Measurements from ENCODE around the gene GATA3.

Gene GATA3

DNA sequence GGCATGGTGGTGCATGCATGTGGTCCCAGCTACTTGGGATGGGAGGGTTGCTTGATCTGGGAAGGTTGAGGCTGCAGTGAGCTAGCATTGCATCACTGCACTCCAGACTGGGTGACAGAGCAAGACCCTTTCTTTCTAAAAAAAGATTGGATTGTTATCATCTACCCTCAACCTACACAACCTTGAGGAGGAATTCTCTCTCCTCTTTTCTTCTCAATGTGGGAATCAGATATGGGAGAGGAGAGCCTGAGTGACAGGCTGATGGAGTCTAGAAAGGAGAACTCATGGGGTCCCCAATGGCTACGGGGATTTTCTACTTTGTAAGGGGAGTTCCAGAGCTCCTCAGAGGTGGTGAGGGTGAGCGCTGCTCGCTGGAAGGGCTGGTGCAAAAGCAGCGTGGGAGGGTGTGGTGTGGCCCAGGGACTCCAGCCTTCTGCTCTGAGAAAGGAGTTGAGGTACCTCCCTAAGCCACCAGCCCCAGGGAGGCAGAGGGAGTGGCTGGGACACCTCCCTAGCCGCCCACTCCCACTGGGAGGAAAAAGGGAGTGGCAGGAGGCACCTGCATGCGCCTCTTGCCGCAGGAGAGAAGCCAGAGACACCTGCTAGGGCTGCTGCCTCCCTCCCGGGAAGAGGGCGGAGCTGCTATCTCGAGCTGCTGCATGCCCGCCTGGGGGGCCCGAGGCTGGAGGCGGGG is 48.4 kb downstream of the GATA3 start:
- TF ChIP-seq, protein P1, sequence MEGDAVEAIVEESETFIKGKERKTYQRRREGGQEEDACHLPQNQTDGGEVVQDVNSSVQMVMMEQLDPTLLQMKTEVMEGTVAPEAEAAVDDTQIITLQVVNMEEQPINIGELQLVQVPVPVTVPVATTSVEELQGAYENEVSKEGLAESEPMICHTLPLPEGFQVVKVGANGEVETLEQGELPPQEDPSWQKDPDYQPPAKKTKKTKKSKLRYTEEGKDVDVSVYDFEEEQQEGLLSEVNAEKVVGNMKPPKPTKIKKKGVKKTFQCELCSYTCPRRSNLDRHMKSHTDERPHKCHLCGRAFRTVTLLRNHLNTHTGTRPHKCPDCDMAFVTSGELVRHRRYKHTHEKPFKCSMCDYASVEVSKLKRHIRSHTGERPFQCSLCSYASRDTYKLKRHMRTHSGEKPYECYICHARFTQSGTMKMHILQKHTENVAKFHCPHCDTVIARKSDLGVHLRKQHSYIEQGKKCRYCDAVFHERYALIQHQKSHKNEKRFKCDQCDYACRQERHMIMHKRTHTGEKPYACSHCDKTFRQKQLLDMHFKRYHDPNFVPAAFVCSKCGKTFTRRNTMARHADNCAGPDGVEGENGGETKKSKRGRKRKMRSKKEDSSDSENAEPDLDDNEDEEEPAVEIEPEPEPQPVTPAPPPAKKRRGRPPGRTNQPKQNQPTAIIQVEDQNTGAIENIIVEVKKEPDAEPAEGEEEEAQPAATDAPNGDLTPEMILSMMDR (IDR thresholded peaks at IDR 0.05; ENCODE audit: unreplicated experiment in 3 of 3) = no peak
- Mint-ChIP-seq H3K4me3 (no peak overlapping the region), H3K27ac (no peak overlapping the region), H3K9me3 (no peaks in the 10 kb centered on the region), H3K36me3 (ENCODE audit: low read depth) (no peaks in the 10 kb centered on the region), H3K27me3 (ENCODE audit: low read depth) (peaks cover 37% of the 10 kb centered on the region), H3K4me1 (no peaks in the 10 kb centered on the region)

DNA sequence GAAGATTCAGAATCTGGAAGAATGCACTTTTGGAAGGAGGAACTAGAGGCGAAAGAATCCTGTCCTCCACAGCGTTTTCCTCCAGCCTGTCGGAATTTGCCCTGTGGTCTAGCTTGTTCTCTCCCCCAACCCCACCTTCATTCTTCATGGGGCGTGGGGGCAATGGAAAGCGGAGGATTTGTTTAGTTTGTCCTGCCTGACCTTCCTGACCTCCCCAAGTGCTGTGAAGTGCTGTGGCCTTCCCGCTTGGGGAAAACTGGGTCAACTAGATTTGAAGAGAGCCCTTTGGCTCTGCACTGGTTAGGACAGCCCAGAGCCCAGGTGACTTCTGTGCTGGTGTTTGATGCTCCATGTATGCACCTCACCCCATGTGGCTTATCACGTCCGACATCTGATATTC is 49.1 kb downstream of the GATA3 start:
- Mint-ChIP-seq H3K27me3 (ENCODE audit: low read depth) (peaks cover 37% of the 10 kb centered on the region), H3K4me1 (no peaks in the 10 kb centered on the region), H3K4me3 (no peak overlapping the region), H3K36me3 (ENCODE audit: low read depth) (no peaks in the 10 kb centered on the region), H3K27ac (no peak overlapping the region), H3K9me3 (no peaks in the 10 kb centered on the region)
- TF ChIP-seq, protein P1 (IDR thresholded peaks at IDR 0.05; ENCODE audit: unreplicated experiment in 3 of 3) = no peak

DNA sequence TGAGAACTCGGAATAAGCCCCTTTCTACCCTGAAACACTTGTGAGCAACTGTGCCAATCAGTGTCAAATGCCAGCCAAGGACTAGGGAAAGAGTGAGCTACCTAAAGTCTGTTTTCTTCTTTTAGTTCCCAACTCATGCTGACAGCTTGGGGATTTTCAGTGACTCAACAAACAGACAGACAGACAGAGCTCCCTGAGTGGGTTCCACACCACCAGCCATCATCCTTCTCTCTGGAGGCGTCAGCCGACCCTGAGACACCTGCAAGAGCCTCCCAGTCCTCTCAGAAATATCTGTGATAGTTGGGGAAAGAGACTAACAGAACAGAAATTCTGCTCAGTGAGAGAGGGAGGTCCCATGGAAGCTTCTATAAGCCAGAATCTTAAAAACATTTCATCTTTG is 49.5 kb downstream of the GATA3 start:
- Mint-ChIP-seq H3K27ac (no peak overlapping the region), H3K4me1 (no peaks in the 10 kb centered on the region), H3K27me3 (ENCODE audit: low read depth) (peaks cover 37% of the 10 kb centered on the region), H3K4me3 (no peak overlapping the region), H3K9me3 (no peaks in the 10 kb centered on the region), H3K36me3 (ENCODE audit: low read depth) (no peaks in the 10 kb centered on the region)
- TF ChIP-seq, protein P1 (IDR thresholded peaks at IDR 0.05; ENCODE audit: unreplicated experiment in 3 of 3) = no peak

DNA sequence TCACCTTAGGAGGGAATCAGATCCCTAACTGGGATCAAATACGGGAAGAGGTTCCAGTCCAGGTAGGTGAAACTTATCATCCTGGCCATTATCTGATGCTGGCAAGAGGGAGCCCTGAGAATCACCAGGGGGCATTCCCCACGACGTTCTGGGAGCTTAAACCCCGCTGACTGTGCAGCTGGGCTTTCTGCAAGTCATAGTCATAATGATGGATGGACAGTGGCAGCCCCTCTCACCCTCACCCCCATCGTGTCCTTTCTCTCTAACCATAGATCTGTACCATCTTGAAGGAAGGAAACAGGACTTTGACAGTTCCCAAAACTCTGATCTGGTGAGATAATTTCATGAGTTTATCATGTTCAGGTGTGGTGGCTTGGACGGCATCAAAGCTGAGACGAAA is 50.2 kb downstream of the GATA3 start:
- Mint-ChIP-seq H3K4me3 (no peak overlapping the region), H3K9me3 (no peaks in the 10 kb centered on the region), H3K4me1 (no peaks in the 10 kb centered on the region), H3K27me3 (ENCODE audit: low read depth) (peaks cover 43% of the 10 kb centered on the region), H3K36me3 (ENCODE audit: low read depth) (no peaks in the 10 kb centered on the region), H3K27ac (no peak overlapping the region)
- TF ChIP-seq, protein P1 (IDR thresholded peaks at IDR 0.05; ENCODE audit: unreplicated experiment in 3 of 3) = no peak

DNA sequence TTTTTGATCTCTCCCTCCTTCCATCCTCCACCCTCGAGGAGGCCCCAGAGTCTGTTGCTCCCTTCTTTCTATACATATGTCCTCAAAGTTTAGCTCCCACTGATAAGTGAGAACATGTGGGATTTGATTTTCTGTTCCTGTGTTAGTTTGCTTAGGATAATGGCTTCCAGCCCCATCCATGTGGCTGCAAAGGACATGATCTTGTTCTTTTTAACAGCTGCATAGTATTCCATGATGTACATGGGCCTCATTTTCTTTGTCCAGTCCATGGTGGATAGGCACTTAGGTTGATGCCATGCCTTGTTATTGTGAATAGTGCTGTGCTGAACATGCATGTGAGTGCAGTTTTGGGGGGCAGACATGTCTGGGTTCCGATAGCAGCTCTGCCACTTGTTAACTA is 51.4 kb downstream of the GATA3 start:
- Mint-ChIP-seq H3K4me3 (no peak overlapping the region), H3K4me1 (no peaks in the 10 kb centered on the region), H3K27ac (no peak overlapping the region), H3K36me3 (ENCODE audit: low read depth) (no peaks in the 10 kb centered on the region), H3K9me3 (no peaks in the 10 kb centered on the region), H3K27me3 (ENCODE audit: low read depth) (peaks cover 33% of the 10 kb centered on the region)
- TF ChIP-seq, protein P1 (IDR thresholded peaks at IDR 0.05; ENCODE audit: unreplicated experiment in 3 of 3) = no peak

DNA sequence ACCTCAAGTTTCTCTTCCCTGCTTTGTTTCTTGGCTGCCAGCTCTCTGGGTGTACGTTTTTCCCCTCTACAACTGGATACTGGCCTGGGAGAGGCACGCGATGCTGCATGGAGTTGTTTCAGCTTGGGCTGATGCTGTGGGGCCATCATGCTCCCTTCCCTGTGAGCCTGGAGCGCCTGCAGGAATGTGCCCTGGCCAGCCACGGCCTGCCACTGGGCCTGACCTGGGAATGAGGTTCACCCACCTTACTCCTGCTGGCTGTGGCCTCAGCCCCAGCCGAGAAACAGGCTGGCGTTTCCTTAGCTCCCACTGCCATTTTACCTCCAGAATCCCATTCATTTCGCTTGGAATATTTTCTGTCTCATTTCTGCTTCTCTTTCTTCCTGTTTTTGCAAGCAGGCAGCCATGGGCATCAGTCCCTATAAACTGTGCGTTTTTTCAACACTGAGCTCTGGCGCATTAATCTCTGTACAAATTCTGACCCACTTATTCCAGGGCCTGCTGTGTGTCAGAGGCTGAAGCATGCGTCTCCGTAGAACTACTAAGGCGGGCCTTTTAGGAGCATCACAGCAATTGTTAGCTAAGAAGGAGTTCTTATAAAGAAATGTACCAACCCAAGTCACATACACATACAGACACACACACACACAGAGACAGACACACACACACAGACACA is 57.9 kb downstream of the GATA3 start:
- H3K4me1 Mint-ChIP-seq = no peaks in the 10 kb centered on the region
- H3K27ac Mint-ChIP-seq = no peak overlapping the region
- H3K4me3 Mint-ChIP-seq = no peak overlapping the region
- no peaks in the 10 kb centered on the region for H3K36me3 Mint-ChIP-seq (ENCODE audit: low read depth)
- TF ChIP-seq, protein P1 (IDR thresholded peaks at IDR 0.05; ENCODE audit: unreplicated experiment in 3 of 3) = no peak
- peaks cover 6% of the 10 kb centered on the region for H3K27me3 Mint-ChIP-seq (ENCODE audit: low read depth)
- no peaks in the 10 kb centered on the region for H3K9me3 Mint-ChIP-seq
